ENCODE data around the gene TRAPPC2B.

GRCh38 chr19:57359300-57359699 lies 4.1 kb upstream of the TRAPPC2B start:
- TF ChIP-seq MATR3 (CRISPR knock-in tag; IDR thresholded peaks at IDR 0.05) (no peak), HNRNPLL (IDR thresholded peaks at IDR 0.05; ENCODE audit: low read depth, low read length, poor library complexity, severe bottlenecking) (no peak), ZBTB43 (CRISPR knock-in tag; conservative IDR thresholded peaks at IDR 0.05) (no peak), TFE3 (CRISPR knock-in tag; IDR thresholded peaks at IDR 0.05) (no peak), ZBTB33 (CRISPR knock-in tag; IDR thresholded peaks at IDR 0.05) (no peak), EED (CRISPR knock-in tag; IDR thresholded peaks at IDR 0.05) (no peak), POLR2AphosphoS5 (IDR thresholded peaks at IDR 0.05; ENCODE audit: low read depth, low read length) (no peak), YY1 (IDR thresholded peaks at IDR 0.05; ENCODE audit: insufficient read depth, insufficient replicate concordance, low read depth, low read length) (no peak)
